Fibroblast of the aortic adventitia (primary cell): Measurements from ENCODE around the gene APPBP2. TPM values are rescaled to one million over a fixed set of nuclear protein-coding genes. Genes with fewer than 3 reads are reported as not detected.
"Not testable (repeated sequence)": the region's sequence is repeated elsewhere in the genome, so short reads cannot be mapped to it uniquely, and the experiment has no call there.

ENCODE experiments used
- DNase-seq: peaks from one replicate; pipeline ENCODE4 v3.0.0-alpha.2; 2010; ENCODE audit warnings: low read depth
- H3K4me3 ChIP-seq: 2 replicates; pipeline ENCODE4 v1.5.1; 2011; ENCODE audit warnings: low read depth, mild to moderate bottlenecking, control low read depth, low read length, moderate library complexity
- total RNA-seq: library from RNA; depleted of rRNA; stranded (reverse); fragments of >200 nt; gene quantifications from 2 replicates; pipeline ENCODE4 v1.2.3, GENCODE V29; 2012; ENCODE audit warnings: low replicate concordance
- TF ChIP-seq, protein P1 (sequence below): IDR thresholded peaks from 2 replicates; pipeline ENCODE4 v1.5.1; 2011; ENCODE audit warnings: mild to moderate bottlenecking, low read length, control low read depth, inconsistent platforms; ENCODE audit not compliant: insufficient read depth

Gene APPBP2
- total RNA-seq, 1 donor: 44.6 TPM

DNA sequence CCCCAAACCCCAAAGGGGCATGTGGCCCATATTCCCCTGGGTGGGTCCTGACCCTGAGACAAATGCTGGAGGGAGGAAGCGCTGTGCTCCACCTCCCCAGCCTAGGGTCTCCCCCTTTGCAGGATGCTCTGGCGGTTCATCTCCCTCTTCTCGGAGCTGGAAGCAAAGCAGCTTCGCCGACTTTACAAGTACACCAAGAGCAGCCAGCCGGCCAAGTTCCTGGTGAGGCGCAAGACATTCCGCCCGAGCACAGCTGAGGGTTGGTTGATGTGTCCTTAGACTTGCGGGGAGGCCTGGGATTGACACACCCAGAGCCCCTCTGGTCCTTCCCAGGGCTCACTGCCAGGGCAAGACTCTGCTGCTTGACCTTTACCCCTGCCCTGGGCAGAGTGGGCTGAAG lies 99.4 kb downstream of the APPBP2 start:
- H3K4me3 ChIP-seq: no peak overlapping the region
- DNase-seq: no peak
- TF ChIP-seq, protein P1, sequence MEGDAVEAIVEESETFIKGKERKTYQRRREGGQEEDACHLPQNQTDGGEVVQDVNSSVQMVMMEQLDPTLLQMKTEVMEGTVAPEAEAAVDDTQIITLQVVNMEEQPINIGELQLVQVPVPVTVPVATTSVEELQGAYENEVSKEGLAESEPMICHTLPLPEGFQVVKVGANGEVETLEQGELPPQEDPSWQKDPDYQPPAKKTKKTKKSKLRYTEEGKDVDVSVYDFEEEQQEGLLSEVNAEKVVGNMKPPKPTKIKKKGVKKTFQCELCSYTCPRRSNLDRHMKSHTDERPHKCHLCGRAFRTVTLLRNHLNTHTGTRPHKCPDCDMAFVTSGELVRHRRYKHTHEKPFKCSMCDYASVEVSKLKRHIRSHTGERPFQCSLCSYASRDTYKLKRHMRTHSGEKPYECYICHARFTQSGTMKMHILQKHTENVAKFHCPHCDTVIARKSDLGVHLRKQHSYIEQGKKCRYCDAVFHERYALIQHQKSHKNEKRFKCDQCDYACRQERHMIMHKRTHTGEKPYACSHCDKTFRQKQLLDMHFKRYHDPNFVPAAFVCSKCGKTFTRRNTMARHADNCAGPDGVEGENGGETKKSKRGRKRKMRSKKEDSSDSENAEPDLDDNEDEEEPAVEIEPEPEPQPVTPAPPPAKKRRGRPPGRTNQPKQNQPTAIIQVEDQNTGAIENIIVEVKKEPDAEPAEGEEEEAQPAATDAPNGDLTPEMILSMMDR: no peak

DNA sequence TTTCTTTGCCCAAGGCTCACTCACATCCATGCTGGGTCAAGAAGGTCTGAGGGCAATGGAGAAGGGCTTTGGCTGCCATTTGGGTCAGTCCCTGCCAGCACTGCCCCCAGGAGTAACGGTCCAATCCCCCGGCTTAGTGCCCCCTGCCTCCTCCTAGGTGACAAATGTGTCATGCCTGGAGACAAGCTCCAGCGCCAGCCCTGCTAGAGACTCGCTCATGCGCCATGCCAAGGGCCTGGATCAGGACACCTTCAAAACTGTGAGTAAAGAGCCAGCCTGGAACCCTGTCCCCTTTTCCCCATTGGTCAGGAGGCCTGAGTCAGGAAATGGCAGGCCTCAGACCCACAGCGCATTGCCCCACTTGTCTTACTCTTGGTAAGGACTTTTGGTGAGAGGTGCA lies 100.4 kb downstream of the APPBP2 start:
- no peak overlapping the region for H3K4me3 ChIP-seq
- no peak for DNase-seq
- TF ChIP-seq, protein P1: no peak

DNA sequence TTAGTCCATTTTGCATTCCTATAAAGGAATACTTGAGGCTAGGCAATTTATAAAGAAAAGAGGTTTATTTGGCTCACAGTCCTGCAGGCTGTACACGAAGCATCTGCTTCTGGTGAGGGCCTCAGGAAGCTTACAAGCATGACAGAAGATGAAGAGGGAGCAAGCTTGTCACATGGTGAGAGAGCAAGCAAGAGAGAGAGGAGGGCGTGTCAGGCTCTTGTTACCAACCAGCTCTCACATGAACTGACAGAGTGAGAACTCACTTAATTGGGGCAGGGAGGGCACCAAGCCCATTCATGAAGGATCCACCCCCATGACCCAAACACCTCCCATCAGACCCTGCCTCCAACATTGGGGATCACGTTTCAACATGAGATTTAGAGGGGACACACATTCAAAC lies 102.2 kb downstream of the APPBP2 start:
- no peak for DNase-seq
- TF ChIP-seq, protein P1: no peak
- no peak overlapping the region for H3K4me3 ChIP-seq

GRCh38 chr17:60422162-60422665 lies 103.8 kb downstream of the APPBP2 start, which contains the start of gene CHCT1:
TSS of gene CHCT1 (plus strand) at chr17:60422489. CDS start at chr17:60422593, 104 bp downstream.
- H3K4me3 ChIP-seq: peak within 1 kb of the TSS; percentile 58
- DNase-seq: no peak
- TF ChIP-seq, protein P1: no peak

DNA sequence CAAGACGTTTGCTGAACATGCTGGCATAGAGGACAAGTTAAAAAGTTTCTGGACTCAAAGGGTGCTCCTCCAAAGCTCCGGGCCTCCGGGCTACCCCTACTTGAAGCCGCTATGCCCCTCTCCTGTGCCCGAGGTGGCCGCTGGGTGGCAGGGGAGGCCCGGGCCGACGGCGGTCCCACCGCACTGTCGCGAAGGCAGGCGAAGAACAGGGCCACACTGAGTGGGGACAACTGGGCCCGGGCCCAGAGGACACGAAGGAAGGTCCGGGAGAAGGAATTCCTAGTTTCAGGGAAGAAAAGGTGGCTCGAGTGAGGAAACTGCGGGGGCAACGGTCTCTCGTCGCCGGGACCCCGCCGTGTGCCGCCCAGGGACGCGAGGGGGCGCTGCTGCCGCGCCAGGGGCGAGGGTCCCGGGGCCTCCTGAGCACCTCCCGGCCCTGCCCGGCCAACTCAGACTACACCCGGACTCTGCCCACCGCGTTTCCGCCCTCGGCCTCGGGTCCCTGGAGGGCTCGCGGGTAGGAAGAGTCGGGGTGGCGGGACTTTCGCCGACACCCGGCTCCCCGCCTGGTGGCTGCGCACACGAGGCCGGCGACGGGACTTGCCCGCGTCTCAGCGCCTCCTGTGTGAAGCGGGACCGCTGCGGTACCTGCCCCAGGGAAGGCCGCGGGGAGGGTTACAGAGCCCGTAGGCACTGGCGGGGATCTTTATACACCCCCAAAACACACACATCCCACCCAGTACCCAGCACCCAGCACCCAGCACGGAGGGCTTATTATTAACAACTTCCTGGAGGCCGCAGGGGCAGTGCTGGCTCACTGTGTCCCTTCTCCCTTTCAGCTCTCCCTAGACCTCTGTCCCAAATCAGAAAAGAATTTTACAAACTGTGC lies 104.5 kb downstream of the APPBP2 start:
- TF ChIP-seq, protein P1: peak; percentile 87
- peak; percentile 48 for DNase-seq
- peak overlapping the region; percentile 58 for H3K4me3 ChIP-seq

DNA sequence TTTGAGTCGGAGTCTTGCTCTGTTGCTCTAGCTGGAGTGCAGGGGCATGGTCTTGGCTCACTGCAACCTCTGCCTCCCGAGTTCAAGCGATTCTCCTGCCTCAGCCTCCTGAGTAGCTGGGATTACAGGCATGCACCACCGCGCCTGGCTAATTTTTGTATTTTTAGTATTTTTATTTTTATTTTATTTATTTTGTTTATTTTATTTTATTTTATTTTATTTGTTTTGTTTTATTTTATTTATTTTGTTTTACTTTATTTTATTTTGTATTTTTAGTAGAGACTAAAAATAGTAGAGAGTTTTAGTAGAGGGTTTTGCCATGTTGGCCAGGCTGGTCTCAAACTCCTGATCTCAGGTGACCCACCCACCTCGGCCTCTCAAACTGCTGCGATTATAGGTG lies 106.2 kb downstream of the APPBP2 start:
- not testable (repeated sequence) for H3K4me3 ChIP-seq, DNase-seq

GRCh38 chr17:60419003-60419402 lies 107.0 kb downstream of the APPBP2 start:
- not testable (repeated sequence) for H3K4me3 ChIP-seq, DNase-seq
